Activated CD8-positive, alpha-beta memory T cell treated with anti-CD3 and anti-CD28 coated beads for 48 hours (primary cell): Measurements from ENCODE around the gene CORO1C.

ENCODE experiments used
- DNase-seq, 3 experiments: peaks; one replicate each; pipeline ENCODE4 v3.0.0-alpha.2; 2020; ENCODE audit warnings: low read depth in 2 of 3, low spot score in 2 of 3

The CORO1C gene

GRCh38 chr12:108727868-108728735 lies 3.2 kb downstream of the CORO1C start:
- DNase-seq, result no peak

- no peak for DNase-seq
Observed at GRCh38 chr12:108727161-108727560, 4.2 kb downstream of the CORO1C start.

- DNase-seq, result no peak
Observed at GRCh38 chr12:108724890-108725151, 6.5 kb downstream of the CORO1C start.

- DNase-seq, result no peak
Observed at GRCh38 chr12:108724054-108724889, 7.0 kb downstream of the CORO1C start.

GRCh38 chr12:108722992-108723766 lies 8.1 kb downstream of the CORO1C start:
- DNase-seq, result no peak

- no peak for DNase-seq
Observed at GRCh38 chr12:108722463-108722862, 8.9 kb downstream of the CORO1C start.

- DNase-seq, result no peak
Observed at GRCh38 chr12:108721824-108722223, 9.5 kb downstream of the CORO1C start.

GRCh38 chr12:108720757-108721514 lies 10.4 kb downstream of the CORO1C start:
- DNase-seq, result no peak

GRCh38 chr12:108717243-108717642 lies 14.1 kb downstream of the CORO1C start:
- DNase-seq, result no peak

- DNase-seq, result no peak
Observed at GRCh38 chr12:108714866-108715265, 16.5 kb downstream of the CORO1C start.

GRCh38 chr12:108713471-108713870 lies 17.8 kb downstream of the CORO1C start:
- no peak for DNase-seq

GRCh38 chr12:108712925-108713203 lies 18.5 kb downstream of the CORO1C start:
- DNase-seq, result no peak

- DNase-seq, result no peak
Observed at GRCh38 chr12:108712165-108712924, 19.0 kb downstream of the CORO1C start.

- no peak for DNase-seq
Observed at GRCh38 chr12:108711489-108712164, 19.7 kb downstream of the CORO1C start.

GRCh38 chr12:108709697-108710096 lies 21.6 kb downstream of the CORO1C start:
- no peak for DNase-seq

GRCh38 chr12:108704527-108704926 lies 26.8 kb downstream of the CORO1C start:
- DNase-seq, result no peak

GRCh38 chr12:108702595-108703320 lies 28.6 kb downstream of the CORO1C start:
- no peak for DNase-seq

- DNase-seq, result no peak
Observed at GRCh38 chr12:108701779-108702441, 29.4 kb downstream of the CORO1C start.
